ENCODE data around the gene PLAAT5.

The PLAAT5 gene

GRCh38 chr11:63536669-63537292, 45.8 kb upstream of the PLAAT5 start, which contains the start of gene PLAAT4:
TSS of gene PLAAT4 (plus strand) at chr11:63536808. CDS start at chr11:63536869, 61 bp downstream.
- ATAC-seq = peak; percentile 77
- TF ChIP-seq SNAI2 (CRISPR knock-in tag; IDR thresholded peaks at IDR 0.05) (no peak), GLIS3 (CRISPR knock-in tag; IDR thresholded peaks at IDR 0.05) (no peak), RARB (CRISPR knock-in tag; IDR thresholded peaks at IDR 0.05) (no peak), BACH2 (CRISPR knock-in tag; IDR thresholded peaks at IDR 0.05; ENCODE audit: borderline replicate concordance) (no peak), ISL1 (CRISPR knock-in tag; IDR thresholded peaks at IDR 0.05) (no peak), ZC3H10 (CRISPR knock-in tag; IDR thresholded peaks at IDR 0.05) (no peak), TCF4 (CRISPR knock-in tag; IDR thresholded peaks at IDR 0.05; ENCODE audit: borderline replicate concordance) (no peak), ZNF8 (CRISPR knock-in tag; IDR thresholded peaks at IDR 0.05) (no peak), ZFP30 (CRISPR knock-in tag; IDR thresholded peaks at IDR 0.05) (no peak), PPARA (CRISPR knock-in tag; IDR thresholded peaks at IDR 0.05; ENCODE audit: borderline replicate concordance) (no peak), TOX (CRISPR knock-in tag; IDR thresholded peaks at IDR 0.05; ENCODE audit: borderline replicate concordance) (no peak), ZFP3 (CRISPR knock-in tag; IDR thresholded peaks at IDR 0.05) (no peak), OSR1 (CRISPR knock-in tag; IDR thresholded peaks at IDR 0.05) (no peak), POU6F1 (CRISPR knock-in tag; IDR thresholded peaks at IDR 0.05; ENCODE audit: borderline replicate concordance, low read depth) (no peak), ZNF565 (CRISPR knock-in tag; conservative IDR thresholded peaks at IDR 0.05; ENCODE audit: low read depth) (no peak), ZNF70 (CRISPR knock-in tag; IDR thresholded peaks at IDR 0.05) (no peak)
- TF ChIP-seq, protein P1, sequence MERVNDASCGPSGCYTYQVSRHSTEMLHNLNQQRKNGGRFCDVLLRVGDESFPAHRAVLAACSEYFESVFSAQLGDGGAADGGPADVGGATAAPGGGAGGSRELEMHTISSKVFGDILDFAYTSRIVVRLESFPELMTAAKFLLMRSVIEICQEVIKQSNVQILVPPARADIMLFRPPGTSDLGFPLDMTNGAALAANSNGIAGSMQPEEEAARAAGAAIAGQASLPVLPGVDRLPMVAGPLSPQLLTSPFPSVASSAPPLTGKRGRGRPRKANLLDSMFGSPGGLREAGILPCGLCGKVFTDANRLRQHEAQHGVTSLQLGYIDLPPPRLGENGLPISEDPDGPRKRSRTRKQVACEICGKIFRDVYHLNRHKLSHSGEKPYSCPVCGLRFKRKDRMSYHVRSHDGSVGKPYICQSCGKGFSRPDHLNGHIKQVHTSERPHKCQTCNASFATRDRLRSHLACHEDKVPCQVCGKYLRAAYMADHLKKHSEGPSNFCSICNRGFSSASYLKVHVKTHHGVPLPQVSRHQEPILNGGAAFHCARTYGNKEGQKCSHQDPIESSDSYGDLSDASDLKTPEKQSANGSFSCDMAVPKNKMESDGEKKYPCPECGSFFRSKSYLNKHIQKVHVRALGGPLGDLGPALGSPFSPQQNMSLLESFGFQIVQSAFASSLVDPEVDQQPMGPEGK (CRISPR knock-in tag; IDR thresholded peaks at IDR 0.05; ENCODE audit: borderline replicate concordance) = no peak
- TF ChIP-seq, protein P2, sequence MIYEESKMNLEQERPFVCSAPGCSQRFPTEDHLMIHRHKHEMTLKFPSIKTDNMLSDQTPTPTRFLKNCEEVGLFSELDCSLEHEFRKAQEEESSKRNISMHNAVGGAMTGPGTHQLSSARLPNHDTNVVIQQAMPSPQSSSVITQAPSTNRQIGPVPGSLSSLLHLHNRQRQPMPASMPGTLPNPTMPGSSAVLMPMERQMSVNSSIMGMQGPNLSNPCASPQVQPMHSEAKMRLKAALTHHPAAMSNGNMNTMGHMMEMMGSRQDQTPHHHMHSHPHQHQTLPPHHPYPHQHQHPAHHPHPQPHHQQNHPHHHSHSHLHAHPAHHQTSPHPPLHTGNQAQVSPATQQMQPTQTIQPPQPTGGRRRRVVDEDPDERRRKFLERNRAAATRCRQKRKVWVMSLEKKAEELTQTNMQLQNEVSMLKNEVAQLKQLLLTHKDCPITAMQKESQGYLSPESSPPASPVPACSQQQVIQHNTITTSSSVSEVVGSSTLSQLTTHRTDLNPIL (CRISPR knock-in tag; IDR thresholded peaks at IDR 0.05; ENCODE audit: low read depth) = no peak

DNA sequence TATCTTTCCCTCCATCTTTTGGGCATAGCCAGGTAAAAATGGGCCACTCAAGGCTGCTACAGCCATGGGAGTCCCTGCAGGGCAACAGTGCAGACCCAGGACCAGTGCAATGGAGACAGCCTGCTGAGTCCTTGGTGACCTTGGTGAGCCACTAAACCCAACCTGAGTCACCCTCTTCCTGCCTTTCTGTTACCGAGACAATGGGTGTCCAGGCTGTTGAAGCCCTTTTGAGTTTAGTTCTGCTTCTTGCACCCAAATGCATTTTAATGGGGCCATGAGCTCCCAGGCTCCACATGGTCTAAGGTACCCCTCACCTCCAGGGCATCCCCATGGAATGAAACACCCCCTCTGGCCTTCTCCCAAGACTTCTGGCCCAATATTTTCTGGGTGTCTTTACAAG, 44.8 kb upstream of the PLAAT5 start:
- ATAC-seq = no peak
- no peak for TF ChIP-seq TCF4 (CRISPR knock-in tag; IDR thresholded peaks at IDR 0.05; ENCODE audit: borderline replicate concordance)
- TF ChIP-seq, protein P2 (CRISPR knock-in tag; IDR thresholded peaks at IDR 0.05; ENCODE audit: low read depth) = no peak
- TF ChIP-seq TOX (CRISPR knock-in tag; IDR thresholded peaks at IDR 0.05; ENCODE audit: borderline replicate concordance) = no peak
- no peak for TF ChIP-seq RARB (CRISPR knock-in tag; IDR thresholded peaks at IDR 0.05)
- no peak for TF ChIP-seq POU6F1 (CRISPR knock-in tag; IDR thresholded peaks at IDR 0.05; ENCODE audit: borderline replicate concordance, low read depth)
- TF ChIP-seq OSR1 (CRISPR knock-in tag; IDR thresholded peaks at IDR 0.05) = no peak
- TF ChIP-seq ZFP30 (CRISPR knock-in tag; IDR thresholded peaks at IDR 0.05) = no peak
- TF ChIP-seq GLIS3 (CRISPR knock-in tag; IDR thresholded peaks at IDR 0.05) = no peak
- no peak for TF ChIP-seq PPARA (CRISPR knock-in tag; IDR thresholded peaks at IDR 0.05; ENCODE audit: borderline replicate concordance)
- TF ChIP-seq TSHZ2 (CRISPR knock-in tag; IDR thresholded peaks at IDR 0.05) = no peak
- TF ChIP-seq ZNF8 (CRISPR knock-in tag; IDR thresholded peaks at IDR 0.05) = no peak

All from SK-N-SH treated with all-trans-retinoic acid at 6 μM for 48 hours (cell line).